ENCODE measurements around the gene AK1. TPM values are rescaled to one million over a fixed set of nuclear protein-coding genes. Genes with fewer than 3 reads are reported as not detected.
"Not testable (repeated sequence)": the region's sequence is repeated elsewhere in the genome, so short reads cannot be mapped to it uniquely, and the experiment has no call there.

Gene AK1
- polyA plus RNA-seq, 3 donors, result 31.0 to 50.7 (median 36.3) TPM

DNA sequence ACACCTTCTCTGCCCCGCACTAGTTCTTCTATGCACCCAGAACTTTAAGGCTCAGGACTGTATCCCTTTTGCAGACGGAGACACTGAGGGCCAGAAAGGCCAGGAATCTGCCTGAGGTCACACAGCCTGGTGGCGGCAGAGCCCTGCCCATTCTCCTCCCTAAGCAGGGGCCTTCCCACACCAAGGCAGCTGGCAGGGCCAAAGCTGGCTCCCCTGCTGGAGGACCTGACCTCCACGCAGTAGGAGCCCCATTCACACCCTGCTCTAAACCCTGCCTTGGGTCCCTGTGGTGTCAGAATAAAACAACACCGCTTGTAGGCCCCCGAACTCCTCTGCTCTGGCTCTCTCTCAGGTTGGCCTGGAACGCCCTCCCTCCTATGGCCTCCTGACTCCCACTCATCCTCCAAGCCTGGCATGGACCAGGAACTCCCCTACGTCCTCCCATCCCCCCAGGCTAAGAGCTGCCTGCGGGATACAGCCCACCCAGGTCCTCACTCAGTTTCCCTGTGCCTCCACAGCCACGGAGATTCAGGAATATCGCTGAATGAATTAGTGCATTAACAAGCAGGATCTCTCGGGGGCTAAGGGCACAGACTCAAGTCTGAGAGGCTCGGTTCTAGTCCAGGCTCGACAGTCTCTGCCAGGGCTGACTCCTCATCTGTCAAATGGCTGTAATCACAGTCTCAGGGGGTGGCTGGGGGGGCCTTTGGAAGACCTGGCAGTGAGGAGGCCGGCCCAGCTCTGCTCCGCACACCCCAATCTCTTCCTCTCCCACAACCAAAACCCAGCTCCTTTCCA, 19.1 kb upstream of the AK1 start:
- DNase-seq (ENCODE audit: extremely low read depth in 1 of 11, low read depth in 9 of 11, low spot score in 4 of 11), result no peak

- DNase-seq (ENCODE audit: extremely low read depth in 1 of 11, low read depth in 9 of 11, low spot score in 4 of 11), result no peak
These were observed 18.3 kb upstream of the AK1 start for GRCh38 chr9:127895811-127896210.

- no peak for DNase-seq (ENCODE audit: extremely low read depth in 1 of 11, low read depth in 9 of 11, low spot score in 4 of 11)
These were observed 15.9 kb upstream of the AK1 start for GRCh38 chr9:127893392-127893791.

DNA sequence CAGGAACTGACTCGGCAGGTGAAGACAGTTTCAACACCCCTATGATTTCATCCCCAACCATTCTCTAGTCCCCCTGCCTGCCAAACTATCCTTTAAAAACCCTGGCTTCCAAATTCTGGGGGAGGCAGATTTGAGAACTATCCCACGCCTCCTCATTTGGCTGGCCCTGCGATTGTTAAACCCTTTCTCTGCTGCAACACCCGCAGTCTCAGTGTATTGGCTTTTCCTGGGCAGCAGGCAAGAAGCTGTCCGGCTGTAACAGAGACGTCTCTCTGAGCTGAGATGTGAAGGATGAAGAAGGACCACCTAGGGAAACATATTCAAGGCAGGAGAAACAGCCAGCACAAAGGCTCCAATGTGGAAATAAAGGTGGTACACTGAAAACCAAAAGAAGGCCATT, 15.4 kb upstream of the AK1 start:
- DNase-seq (ENCODE audit: extremely low read depth in 1 of 11, low read depth in 9 of 11, low spot score in 4 of 11), result no peak

DNA sequence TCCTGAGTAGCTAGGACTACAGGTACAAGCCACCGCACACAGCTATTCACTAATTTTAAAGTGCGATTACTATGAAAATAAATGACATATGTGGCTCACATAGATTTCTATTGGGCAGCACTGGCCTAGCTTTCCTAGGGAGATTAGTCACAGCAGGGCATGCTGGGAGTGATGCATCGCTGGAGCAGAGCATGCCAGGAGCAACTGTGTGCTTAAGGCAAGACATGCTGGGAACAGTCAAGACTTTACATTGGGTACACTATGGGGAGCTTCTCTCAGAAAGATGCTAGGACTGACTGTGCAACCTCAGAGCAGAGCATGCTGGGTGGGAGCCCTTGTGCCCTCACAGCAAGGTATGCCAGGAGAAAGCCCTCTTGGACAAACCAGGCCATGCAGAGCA, 12.6 kb upstream of the AK1 start:
- no peak for DNase-seq (ENCODE audit: extremely low read depth in 1 of 11, low read depth in 9 of 11, low spot score in 4 of 11)

GRCh38 chr9:127887792-127888191, 10.3 kb upstream of the AK1 start:
- DNase-seq (ENCODE audit: extremely low read depth in 1 of 11, low read depth in 9 of 11, low spot score in 4 of 11), result no peak

GRCh38 chr9:127886401-127886972, 9.0 kb upstream of the AK1 start:
- no peak for DNase-seq (ENCODE audit: extremely low read depth in 1 of 11, low read depth in 9 of 11, low spot score in 4 of 11)

GRCh38 chr9:127885508-127886281, 8.2 kb upstream of the AK1 start:
- DNase-seq (ENCODE audit: extremely low read depth in 1 of 11, low read depth in 9 of 11, low spot score in 4 of 11), result no peak

- no peak for DNase-seq (ENCODE audit: extremely low read depth in 1 of 11, low read depth in 9 of 11, low spot score in 4 of 11)
These were observed 7.6 kb upstream of the AK1 start for GRCh38 chr9:127884976-127885490.

DNA sequence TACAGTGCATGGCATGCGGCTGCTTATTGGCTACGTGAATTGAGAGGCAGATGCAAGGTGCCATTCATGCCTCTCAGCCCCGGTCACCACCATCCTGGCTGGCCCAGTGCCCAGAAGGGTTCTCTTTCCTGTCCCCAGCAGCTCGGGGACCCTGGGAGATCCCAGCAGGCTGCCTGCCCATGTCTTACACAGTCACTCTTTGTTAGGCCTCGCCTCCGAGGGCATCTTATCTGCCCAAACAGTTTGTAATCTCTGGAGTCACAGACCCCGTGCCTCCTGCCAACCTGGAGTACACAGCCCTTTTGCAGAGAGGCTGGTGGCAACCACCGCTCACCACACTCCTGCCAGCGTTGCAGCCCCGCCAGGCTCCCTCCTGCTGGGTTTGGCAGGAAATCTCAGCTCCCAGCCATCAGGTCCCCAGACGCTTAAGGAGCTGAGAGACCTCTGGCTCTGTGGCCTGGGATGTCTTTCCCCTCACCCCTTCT, 7.0 kb upstream of the AK1 start:
- no peak for DNase-seq (ENCODE audit: extremely low read depth in 1 of 11, low read depth in 9 of 11, low spot score in 4 of 11)

GRCh38 chr9:127883959-127884358, 6.5 kb upstream of the AK1 start:
- no peak for DNase-seq (ENCODE audit: extremely low read depth in 1 of 11, low read depth in 9 of 11, low spot score in 4 of 11)

DNA sequence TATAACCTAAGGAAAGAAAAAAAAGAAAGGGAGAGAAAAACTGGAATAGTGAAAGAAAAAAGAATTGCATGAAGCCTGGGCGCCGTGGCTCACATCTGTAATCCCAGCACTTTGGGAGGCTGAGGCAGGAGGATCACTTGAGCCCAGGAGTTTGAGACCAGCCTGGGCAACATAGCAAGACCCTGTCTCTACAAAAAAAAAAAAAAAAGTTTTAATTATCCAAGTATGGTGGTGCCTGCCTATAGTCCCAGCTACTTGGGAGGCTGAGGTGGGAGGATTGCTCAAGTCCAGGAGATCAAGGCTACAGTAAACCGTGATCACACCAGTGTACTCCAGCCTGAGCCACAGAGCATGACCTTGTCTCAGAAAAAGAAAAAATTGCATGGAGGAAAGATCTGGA, 4.2 kb upstream of the AK1 start:
- DNase-seq (ENCODE audit: extremely low read depth in 1 of 11, low read depth in 9 of 11, low spot score in 4 of 11), result not testable (repeated sequence)

- DNase-seq (ENCODE audit: extremely low read depth in 1 of 11, low read depth in 9 of 11, low spot score in 4 of 11), result no peak
These were observed 2.7 kb upstream of the AK1 start for GRCh38 chr9:127880143-127880542.

DNA sequence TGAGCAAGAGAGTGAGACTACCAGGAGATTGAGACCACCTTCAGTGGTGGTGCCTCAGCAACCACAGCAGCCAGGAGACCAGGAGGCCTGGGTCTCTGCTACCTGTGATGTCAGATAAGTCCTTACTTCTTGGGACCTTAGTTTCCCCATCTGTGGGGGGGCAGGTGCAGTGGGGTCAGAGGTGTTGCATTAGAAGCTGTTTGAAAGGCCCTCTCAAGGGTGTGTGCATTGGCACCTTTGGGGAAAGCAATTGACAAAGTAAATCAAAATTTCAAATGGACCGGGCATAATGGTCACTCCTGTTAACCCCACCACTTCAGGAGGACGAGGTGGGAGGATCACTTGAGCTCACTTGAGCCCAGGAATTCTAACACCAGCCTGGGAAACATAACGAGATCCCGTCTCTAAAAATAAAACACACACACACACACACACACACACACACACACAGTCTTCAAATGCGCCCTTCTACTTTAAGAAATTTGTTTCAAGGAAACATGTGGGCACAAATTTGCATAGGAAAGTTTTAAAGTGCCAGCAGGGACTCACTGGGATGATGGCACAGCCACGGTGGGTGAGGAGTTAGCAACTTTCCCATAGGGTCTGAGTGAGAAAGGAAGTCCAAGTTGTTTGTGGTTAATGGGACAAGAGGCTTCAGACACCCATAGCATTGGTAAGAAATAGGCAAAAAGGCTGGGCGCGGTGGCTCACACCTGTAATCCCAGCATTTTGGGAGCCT, 1.3 kb upstream of the AK1 start:
- DNase-seq (ENCODE audit: extremely low read depth in 1 of 11, low read depth in 9 of 11, low spot score in 4 of 11), result no peak

- no peak for DNase-seq (ENCODE audit: extremely low read depth in 1 of 11, low read depth in 9 of 11, low spot score in 4 of 11)
These were observed 651 bp upstream of the AK1 start for GRCh38 chr9:127878001-127878651.

DNA sequence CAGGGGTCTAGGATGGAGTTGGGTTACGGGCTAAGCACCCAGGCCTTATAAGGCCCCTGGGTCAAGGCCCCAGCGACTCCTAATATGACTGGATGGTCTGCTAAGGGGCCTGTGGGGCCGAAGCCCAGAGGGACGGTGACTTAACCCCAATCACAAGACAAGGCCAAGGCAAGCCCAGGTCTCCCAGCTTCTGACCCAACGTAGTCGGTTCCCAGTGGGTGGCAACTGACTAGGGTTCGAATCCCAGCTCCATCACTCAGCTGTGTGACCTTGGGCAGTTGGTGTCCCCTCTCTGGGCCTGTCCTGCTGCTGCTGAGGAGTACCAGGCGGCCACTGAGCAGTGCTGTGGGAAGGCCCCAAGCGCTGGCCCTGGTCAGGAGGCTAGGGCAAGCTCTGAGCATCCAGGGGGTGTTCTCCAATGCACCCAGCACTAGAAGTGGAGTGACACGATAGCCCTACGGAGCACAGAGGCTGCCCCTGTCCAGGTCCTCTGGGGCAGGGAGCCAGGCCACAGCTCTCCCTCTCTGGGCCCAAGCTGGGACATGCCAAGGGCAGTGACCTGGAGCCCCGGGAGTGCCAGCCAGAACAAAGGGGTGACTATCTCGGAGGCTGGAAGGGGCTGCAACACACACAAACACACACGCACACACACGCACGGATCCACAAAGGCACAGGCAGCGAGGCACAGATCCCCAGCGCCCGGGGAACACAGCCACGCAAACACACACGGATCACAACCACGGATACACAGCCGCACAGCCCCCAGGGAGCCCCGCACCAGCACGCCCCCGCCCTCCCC, 512 bp downstream of the AK1 start:
- DNase-seq (ENCODE audit: extremely low read depth in 1 of 11, low read depth in 9 of 11, low spot score in 4 of 11), result no peak

GRCh38 chr9:127876026-127876763, 1.3 kb downstream of the AK1 start:
- DNase-seq (ENCODE audit: extremely low read depth in 1 of 11, low read depth in 9 of 11, low spot score in 4 of 11), result no peak

Measured in renal cortex interstitium (tissue), 11 donors.